Measurements from ENCODE around the gene TUBB2B. TPM values are rescaled to one million over a fixed set of nuclear protein-coding genes. Genes with fewer than 3 reads are reported as not detected.

TUBB2B gene
- total and polyA plus RNA-seq, 9 of the 15 experiments (the other 6 are each of a cell fraction or from before 2014, with no cell fraction given) = 0.11 to 9.7 (median 4.6) TPM

- in situ Hi-C loops (cut with MboI) = loop anchor here (5.0 to 10.0 kb wide), 2 partner anchors 462 to 745 kb away; no protein-coding TSS in a partner anchor
- Histone ChIP-seq H3K27ac (ENCODE audit: extremely low read depth, low read depth, low read length) (no peak overlapping the region), H3K4me1 (replicated peaks in 1 of 2; ENCODE audit: control insufficient read depth in 2 of 2, insufficient read depth in 2 of 2, low read length in 2 of 2) (peaks cover 0 to 7% of the 10 kb centered on the region in 2 experiments; a peak in 2 of 5 replicates), H3K9ac (ENCODE audit: insufficient read depth in 1 of 2, low read depth in 2 of 2, low read length in 2 of 2) (no peak overlapping the region), H3K9me3 (replicated peaks; ENCODE audit: control insufficient read depth, insufficient read depth, low read depth, low read length) (no peaks in the 10 kb centered on the region), H3K36me3 (ENCODE audit: control insufficient read depth, insufficient read depth, low read length) (peaks cover 77% of the 10 kb centered on the region), H3K79me2 (ENCODE audit: control insufficient read depth, insufficient read depth, low read length) (peaks cover 29% of the 10 kb centered on the region), H2AFZ (ENCODE audit: low read depth, low read length) (no peak overlapping the region), H3K27me3 (ENCODE audit: control insufficient read depth in 2 of 2, insufficient read depth in 2 of 2, low read length in 2 of 2) (no peaks in the 10 kb centered on the region), H3K4me2 (ENCODE audit: insufficient read depth, low read length) (no peak overlapping the region), H3K9me1 (ENCODE audit: control insufficient read depth, insufficient read depth, low read length) (peaks cover 3% of the 10 kb centered on the region), H3K4me3 (no peak overlapping the region), H4K20me1 (replicated peaks; ENCODE audit: control insufficient read depth, insufficient read depth, low read length) (peaks cover 7% of the 10 kb centered on the region; the same call in 1 of the 2 replicates)
- TF ChIP-seq ZNF23 (CRISPR knock-in tag; IDR thresholded peaks at IDR 0.05) (no peak), RBM22 (IDR thresholded peaks at IDR 0.05; ENCODE audit: low read depth, low read length, poor library complexity, severe bottlenecking) (peak; percentile 27), POLR2G (IDR thresholded peaks at IDR 0.05; ENCODE audit: low read depth, low read length) (peak; percentile 62)
- DNase-seq (ENCODE audit: extremely low read depth in 1 of 4, low spot score in 3 of 4) = no peak
- no peak for ATAC-seq
- intact Hi-C loops (cut with micrococcal nuclease) = no loop called here
- no TSS peak for BruUV-seq (replicated peaks)
- WGBS (ENCODE audit: insufficient coverage, low coverage, missing lambda C conversion rate) = 92% methylated on average over 14 of the region's 15 CpGs
- ChIA-PET POLR2A (interaction anchor here (1.2 kb wide), 1 partner anchor 18 kb away, joined by 4 read pairs; no protein-coding TSS in a partner anchor), CTCF (ENCODE audit: low intra/inter-chr PET ratio) (no interaction called here)
- FAIRE-seq = no peak
Observed at GRCh38 chr6:3270258-3270657, 42.8 kb upstream of the TUBB2B start.

GRCh38 chr6:3269281-3269975 is 42.0 kb upstream of the TUBB2B start:
- ChIA-PET CTCF (ENCODE audit: low intra/inter-chr PET ratio) (no interaction called here), POLR2A (interaction anchor here (1.2 kb wide), 1 partner anchor 17 kb away, joined by 4 read pairs; no protein-coding TSS in a partner anchor)
- ATAC-seq = no peak
- H3K27me3 ChIP-seq (ENCODE audit: control insufficient read depth in 2 of 2, insufficient read depth in 2 of 2, low read length in 2 of 2) = no peaks in the 10 kb centered on the region
- no peaks in the 10 kb centered on the region for H3K9me3 ChIP-seq (replicated peaks; ENCODE audit: control insufficient read depth, insufficient read depth, low read depth, low read length)
- intact Hi-C loops (cut with micrococcal nuclease) = no loop called here
- peaks cover 3% of the 10 kb centered on the region for H3K9me1 ChIP-seq (ENCODE audit: control insufficient read depth, insufficient read depth, low read length)
- peaks cover 0 to 7% of the 10 kb centered on the region in 2 experiments; a peak in 2 of 5 replicates for H3K4me1 ChIP-seq (replicated peaks in 1 of 2; ENCODE audit: control insufficient read depth in 2 of 2, insufficient read depth in 2 of 2, low read length in 2 of 2)
- no TSS peak for BruUV-seq (replicated peaks)
- H3K36me3 ChIP-seq (ENCODE audit: control insufficient read depth, insufficient read depth, low read length) = peaks cover 85% of the 10 kb centered on the region
- H3K4me3 ChIP-seq = no peak overlapping the region
- peak; percentile 26 for FAIRE-seq
- H3K79me2 ChIP-seq (ENCODE audit: control insufficient read depth, insufficient read depth, low read length) = peaks cover 37% of the 10 kb centered on the region
- TF ChIP-seq RBM39 (optimal IDR thresholded peaks at IDR 0.05; ENCODE audit: low read depth, low read length) (no peak), SUPT5H (IDR thresholded peaks at IDR 0.05) (peak; percentile 26; the same call in 1 of the 2 replicates), POLR2AphosphoS5 (IDR thresholded peaks at IDR 0.05; ENCODE audit: control insufficient read depth, insufficient read depth, low read depth, low read length) (peak; percentile 21; the same call in 1 of the 2 replicates), CREM (IDR thresholded peaks at IDR 0.05; ENCODE audit: low read depth) (peak; percentile 28; the same call in 1 of the 2 replicates)
- TF ChIP-seq, protein P1, sequence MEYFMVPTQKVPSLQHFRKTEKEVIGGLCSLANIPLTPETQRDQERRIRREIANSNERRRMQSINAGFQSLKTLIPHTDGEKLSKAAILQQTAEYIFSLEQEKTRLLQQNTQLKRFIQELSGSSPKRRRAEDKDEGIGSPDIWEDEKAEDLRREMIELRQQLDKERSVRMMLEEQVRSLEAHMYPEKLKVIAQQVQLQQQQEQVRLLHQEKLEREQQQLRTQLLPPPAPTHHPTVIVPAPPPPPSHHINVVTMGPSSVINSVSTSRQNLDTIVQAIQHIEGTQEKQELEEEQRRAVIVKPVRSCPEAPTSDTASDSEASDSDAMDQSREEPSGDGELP (CRISPR knock-in tag; IDR thresholded peaks at IDR 0.05; ENCODE audit: borderline replicate concordance) = peak; percentile 13; the same call in 1 of the 2 replicates
- H2AFZ ChIP-seq (ENCODE audit: low read depth, low read length) = no peak overlapping the region
- WGBS (ENCODE audit: insufficient coverage, low coverage, missing lambda C conversion rate) = 83% methylated on average over 27 of the region's 27 CpGs
- in situ Hi-C loops (cut with MboI) = no loop called here
- H3K9ac ChIP-seq (ENCODE audit: insufficient read depth in 1 of 2, low read depth in 2 of 2, low read length in 2 of 2) = no peak overlapping the region
- peaks cover 11% of the 10 kb centered on the region; the same call in 1 of the 2 replicates for H4K20me1 ChIP-seq (replicated peaks; ENCODE audit: control insufficient read depth, insufficient read depth, low read length)
- H3K27ac ChIP-seq (ENCODE audit: extremely low read depth, low read depth, low read length) = no peak overlapping the region
- no peak overlapping the region for H3K4me2 ChIP-seq (ENCODE audit: insufficient read depth, low read length)
- no peak for DNase-seq (ENCODE audit: extremely low read depth in 1 of 4, low spot score in 3 of 4)
